SH-SY5Y (cell line): ENCODE measurements around the gene HS6ST3.

Experiments used
- GATA2 ChIP-seq: IDR thresholded peaks from 2 replicates; pipeline ENCODE4 v1.6.1; 2011; ENCODE audit warnings: mild to moderate bottlenecking, low read depth, low read length
- GATA3 ChIP-seq: IDR thresholded peaks from 2 replicates; pipeline ENCODE4 v1.6.1; 2011; ENCODE audit warnings: low read depth, mild to moderate bottlenecking, low read length, moderate library complexity

HS6ST3 gene

DNA sequence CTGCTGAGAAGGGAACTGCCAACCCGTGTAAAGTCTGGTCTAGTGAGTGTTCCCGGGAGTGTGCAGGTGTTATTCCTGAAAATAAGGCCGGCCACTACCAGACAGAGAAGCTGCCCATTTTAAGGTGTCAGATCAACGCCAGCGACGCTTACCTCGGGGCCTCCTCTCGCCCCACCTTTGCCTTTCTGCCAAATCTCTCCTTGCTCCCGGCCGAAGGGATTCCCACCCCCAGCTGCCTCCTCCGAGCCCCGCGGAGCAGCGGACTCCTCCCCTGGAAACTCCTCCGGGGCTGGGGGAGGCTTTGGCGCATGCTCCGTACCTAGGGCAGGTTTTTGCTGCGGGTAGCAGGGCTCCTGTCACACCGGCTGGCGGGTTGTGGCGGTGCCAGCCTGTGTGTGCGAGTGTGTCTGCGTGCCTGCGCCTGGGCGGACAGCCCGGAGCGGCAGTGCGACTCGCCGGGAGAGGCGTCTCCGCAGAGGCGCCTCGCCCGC lies at the start of gene HS6ST3:
HS6ST3 (plus strand) TSS at position 359 of the 491 bp plus-strand sequence.
- TF ChIP-seq GATA2 = no peak
- TF ChIP-seq GATA3 = no peak

DNA sequence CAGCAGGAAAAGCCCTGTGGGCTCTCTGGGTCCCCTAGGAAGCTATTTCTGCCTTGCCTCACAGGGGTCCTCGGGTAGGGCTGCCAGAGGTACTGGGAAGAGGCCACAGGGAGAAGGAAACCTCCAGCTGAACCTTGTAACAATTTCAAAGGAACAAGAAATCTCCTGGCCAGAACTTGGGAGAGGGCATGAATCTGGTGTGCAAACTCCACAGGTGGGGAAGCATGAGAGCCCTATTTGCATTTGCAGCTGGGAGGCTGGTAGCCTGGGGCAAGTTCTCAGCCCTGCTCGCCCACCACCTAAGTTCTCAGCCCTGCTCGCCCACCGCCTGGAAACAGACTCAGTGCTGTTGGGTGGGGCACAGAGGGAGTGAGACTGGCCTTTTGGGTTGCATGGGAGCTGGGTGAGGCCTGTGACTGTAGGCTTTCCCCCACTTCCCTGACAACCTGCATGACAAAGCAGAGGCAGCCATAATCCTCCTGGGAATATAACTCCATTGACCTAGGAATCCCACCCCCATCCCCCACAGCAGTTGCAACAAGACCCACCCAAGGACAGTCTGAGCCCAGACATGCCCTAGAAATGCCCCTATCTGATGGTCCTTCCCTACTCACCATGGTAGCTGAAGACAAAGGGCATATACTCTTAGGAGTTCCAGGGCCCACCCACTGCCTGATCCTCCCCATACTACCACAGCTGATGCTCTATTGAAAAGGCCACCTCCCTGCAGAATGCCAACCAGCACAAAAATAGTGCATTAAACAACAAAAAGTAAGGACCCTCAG lies 48.4 kb upstream of the HS6ST3 start:
- TF ChIP-seq GATA2 = no peak
- no peak for TF ChIP-seq GATA3

DNA sequence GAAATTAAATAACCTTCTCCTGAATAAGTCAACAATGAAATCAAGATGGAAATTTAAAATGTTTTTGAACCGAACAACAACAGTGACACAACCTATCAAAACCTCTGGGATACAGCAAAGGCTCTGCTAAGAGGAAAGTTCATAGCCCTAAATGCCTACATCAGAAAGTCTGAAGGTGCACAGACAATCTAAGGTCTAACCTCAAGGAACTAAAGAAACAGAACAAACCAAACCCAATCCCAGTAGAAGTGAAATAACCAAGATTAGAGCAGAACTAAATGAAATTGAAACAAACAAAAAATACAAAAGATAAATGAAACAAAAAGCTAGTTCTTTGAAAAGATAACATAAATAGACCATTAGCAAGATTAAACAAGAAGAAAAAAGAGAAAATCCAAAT lies 45.7 kb upstream of the HS6ST3 start:
- TF ChIP-seq GATA3 (no peak), GATA2 (no peak)

DNA sequence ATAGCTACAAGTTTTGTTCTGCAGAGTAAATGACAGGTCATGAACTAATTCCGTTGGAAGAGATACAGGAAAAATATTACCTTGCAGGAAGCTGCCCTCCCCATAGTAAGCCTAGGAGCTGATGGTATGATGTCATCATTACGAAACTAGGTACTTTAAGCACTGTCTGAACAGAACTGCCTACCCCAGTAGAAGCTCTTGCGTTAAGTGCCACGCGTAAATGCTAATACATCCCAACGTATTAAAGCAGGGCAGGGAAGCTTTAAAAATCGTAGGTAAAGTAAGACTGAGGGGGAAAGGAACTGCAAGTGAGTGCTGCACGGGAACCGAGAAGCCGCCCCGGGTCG lies 37.3 kb upstream of the HS6ST3 start:
- TF ChIP-seq GATA2 = no peak
- no peak for TF ChIP-seq GATA3

DNA sequence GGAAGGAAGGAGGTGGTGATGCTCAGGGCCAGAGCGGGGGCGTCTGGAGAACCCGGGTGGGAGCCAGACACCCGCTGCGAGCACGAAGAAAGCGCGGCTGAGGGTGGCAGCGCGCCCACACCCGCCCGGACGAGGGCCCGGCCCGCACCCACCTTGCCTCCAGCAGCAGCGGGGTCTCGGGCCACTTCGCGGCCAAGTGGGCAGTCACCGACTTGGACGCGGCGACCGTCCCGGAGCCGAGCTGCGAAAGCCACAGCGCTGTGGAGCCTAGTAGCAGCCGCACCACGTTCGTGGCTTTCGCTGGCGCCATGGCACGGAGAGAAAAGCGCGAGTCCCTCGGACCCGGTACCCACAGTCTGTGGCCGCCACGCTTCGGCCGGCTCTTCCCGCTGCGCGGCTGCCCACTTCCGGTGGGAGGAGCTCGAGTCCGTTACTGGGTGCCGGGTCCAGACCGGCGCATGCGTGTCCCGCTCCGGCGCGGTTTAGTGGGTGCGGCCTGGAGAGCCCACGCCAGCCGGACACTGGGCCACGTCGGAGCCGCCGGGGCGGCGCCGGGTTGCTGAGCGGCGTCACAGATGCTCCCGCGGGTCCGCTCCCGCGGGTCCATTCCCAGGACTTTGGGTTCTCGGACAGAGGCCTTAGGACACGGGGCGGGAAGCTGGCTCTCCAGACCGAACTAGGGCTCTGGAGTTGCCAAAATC lies 36.8 kb upstream of the HS6ST3 start, which contains the start of gene UGGT2:
UGGT2 (minus strand) TSS at position 399 of the 701 bp plus-strand sequence; CDS start at position 310, 89 bp downstream.
- TF ChIP-seq GATA2 (no peak), GATA3 (no peak)

DNA sequence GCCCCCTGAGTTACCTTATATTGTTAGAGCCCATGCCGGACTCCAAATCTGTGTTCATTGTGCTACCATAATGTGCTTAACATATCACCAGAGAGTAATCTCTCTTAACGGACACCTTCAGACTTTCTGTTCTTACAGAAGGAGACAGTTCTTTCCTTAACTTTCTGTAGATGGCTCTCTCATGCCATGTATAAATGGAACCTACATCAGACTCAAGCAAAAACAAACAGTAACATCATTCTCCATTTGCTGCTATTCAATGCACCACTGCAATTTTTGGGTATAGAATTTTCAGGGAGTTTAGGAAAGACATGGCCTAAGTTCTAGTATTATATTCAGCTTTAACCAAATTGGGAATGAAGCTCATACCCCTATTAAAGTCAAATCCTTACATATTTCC lies 24.1 kb upstream of the HS6ST3 start:
- no peak for TF ChIP-seq GATA3
- TF ChIP-seq GATA2 = no peak

DNA sequence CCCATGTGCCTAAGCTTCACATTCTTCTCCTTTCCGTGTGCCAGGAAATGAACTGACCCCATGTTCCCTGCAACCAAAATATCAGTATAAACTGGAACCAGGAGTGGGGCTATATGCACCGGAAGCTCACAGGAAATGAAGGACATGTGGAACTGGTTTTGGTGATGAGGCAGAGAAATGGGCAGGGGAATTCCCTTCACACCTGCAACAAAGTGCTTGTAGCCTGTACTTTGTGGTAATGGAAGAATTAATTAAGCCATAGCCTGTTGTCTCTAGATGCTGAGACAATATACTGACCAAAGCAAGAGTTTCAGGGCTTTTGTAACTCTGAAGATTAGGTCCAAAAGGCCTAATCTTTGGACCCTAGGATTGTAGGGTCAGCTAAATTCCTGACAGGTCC lies 21.2 kb upstream of the HS6ST3 start:
- TF ChIP-seq GATA2 (no peak), GATA3 (no peak)

DNA sequence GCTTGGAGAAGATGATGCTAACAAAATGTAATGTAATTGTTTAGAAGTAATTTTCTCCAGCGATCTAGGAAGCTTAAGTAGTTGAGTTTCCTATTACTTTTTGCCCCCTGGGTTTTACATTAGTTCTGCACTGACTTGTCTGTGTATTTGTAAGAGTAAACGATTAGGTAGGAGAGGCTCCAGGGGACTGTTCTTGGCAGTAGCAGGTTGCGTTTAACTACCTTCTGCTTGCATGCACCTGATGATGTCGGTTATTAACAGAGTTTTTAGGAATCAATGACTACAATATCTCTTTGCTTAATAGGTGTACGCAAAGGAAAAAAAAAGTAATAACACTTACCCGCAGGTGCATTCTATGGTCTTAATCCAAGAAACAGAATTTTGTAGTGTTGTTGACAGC lies 18.4 kb upstream of the HS6ST3 start:
- TF ChIP-seq GATA2 (no peak), GATA3 (no peak)

DNA sequence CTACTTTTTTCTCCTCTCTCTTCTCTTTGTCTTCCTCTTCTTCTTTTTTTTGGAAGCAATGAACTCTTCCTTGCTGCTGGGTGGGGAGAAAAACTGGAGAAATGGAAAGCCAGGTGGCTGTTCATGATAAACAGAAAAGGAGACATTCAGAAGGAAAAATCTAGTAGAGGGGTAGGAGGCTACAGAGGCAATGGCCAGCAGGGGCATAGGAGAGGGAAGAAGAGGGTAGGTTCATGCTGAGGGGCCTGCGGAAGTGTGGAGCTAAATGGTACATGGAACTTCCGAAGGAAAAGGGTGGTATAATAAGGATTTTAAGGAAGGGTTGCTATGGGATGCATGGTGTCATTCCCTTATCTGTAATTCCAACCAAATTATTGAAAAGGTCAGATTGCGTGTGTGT lies 17.5 kb upstream of the HS6ST3 start:
- no peak for TF ChIP-seq GATA3
- TF ChIP-seq GATA2 = no peak

DNA sequence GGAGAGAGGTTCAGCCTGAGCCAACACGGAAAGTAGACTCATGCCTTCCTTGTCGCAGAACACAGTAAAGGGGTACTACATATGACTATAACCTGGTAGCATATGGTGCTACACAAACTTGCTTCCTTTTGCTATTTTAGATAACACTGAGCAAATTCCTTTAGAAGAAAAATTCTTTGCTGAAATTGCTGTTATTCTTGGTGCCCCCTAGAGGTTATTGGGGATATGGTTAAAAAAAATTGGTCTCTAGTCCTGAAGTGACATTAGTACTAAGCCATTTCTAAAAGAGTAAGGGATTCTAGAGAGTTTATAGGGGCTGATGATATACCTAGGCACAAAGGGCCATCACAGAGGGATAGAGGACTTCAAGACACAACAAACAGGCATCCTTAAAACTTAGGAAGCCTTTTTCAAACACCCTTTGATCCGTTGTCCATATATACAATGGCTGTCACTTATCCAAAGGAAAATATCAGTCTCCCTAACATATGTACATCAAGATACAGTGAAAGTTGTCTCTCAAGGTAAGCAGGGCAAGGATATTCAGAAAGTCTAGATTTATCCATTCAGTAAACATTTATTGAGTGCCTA lies 13.9 kb upstream of the HS6ST3 start:
- TF ChIP-seq GATA3 = no peak
- no peak for TF ChIP-seq GATA2

DNA sequence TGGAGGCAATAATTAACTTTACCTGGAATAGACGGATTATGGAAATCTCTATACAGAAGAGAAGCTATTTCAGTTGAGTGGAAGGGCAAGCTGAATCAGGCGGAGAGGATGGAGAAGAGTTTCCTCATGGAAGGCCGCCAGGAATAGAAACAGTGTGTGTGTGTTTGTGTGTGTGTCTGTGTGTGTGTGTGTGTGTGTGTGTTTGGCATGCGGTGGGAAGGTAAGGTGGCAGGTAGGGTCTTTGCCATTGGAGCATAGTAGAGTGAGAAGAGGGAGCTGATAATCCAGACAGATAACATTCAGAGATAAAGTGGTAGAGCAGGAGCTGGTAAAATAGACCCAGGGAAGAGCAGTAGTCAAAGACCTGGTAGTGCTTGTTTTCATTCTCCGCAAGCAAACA lies 9.2 kb upstream of the HS6ST3 start:
- TF ChIP-seq GATA3 = no peak
- TF ChIP-seq GATA2 = no peak

DNA sequence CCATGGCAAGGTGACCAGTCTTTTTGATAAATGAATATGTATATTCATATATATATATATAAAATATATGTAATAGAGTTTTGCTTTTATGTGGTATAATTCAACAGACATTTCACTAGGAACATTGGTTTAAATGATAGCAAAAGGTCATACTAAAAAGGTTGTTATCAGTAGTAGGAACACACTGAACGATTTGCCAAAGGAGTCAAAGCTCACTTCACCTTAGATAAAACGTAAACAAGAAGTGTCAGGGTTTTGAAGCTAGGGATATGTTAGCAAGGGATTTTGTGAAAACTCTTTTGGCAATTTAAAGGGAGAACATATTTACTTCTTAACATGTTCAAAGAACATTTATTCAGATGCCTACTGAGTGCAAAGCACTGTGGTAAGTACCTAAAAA lies 8.0 kb upstream of the HS6ST3 start:
- no peak for TF ChIP-seq GATA3
- TF ChIP-seq GATA2 = no peak

DNA sequence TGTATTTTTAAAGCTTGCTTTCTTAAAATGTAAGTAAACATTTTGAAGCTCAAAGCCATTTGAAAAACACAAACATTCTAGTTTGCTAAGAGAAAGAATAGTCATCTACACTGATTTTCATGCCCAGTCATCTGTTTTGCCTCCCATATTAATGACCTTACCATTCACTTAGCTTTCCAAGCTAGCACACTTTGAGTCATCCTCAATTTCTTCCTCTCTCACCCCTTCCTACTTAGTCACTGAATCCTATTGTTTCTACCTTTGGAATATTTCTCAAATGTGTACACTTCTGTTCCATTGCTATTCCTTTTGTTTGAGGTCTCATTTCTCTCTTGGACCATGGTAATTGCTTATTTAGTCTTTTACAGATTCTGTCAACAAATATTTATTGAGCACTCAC lies 7.3 kb upstream of the HS6ST3 start:
- TF ChIP-seq GATA2 (no peak), GATA3 (no peak)

DNA sequence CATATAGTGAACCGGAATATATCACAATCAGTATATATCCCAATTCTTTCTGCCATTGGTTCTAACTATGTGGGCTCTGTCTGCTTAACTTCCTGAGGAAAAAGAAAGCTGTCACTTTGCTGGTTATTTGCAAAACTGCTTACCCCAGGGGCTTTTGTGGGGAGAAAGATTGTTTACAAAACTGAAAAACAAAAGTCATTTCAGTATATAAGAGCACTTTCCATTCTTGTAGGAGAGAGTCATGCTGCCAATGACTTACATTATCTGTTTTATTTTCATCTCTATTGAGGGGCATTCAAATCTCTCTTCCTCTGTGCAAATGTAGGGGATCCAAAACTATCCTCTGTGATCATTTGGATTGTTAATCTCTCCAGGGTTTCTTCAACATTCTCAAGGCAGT lies 3.2 kb upstream of the HS6ST3 start:
- no peak for TF ChIP-seq GATA3
- no peak for TF ChIP-seq GATA2
